Endometrial microvascular endothelial cells (primary cell): ENCODE data around the gene TSGA10IP. TPM values are rescaled to one million over a fixed set of nuclear protein-coding genes. Genes with fewer than 3 reads are reported as not detected.
"Not testable (repeated sequence)": the region's sequence is repeated elsewhere in the genome, so short reads cannot be mapped to it uniquely, and the experiment has no call there.

Experiments
- in situ Hi-C: cut with HindIII; loops from 2 replicates; pipeline ENCODE4 v1.10.0; 2017; ENCODE audit warnings: low sequenced_read_pairs, low pct_unique_long_range_greater_than_20kb; ENCODE audit errors: inconsistent ontology term
- total RNA-seq: library from RNA; depleted of rRNA; stranded (reverse); fragments of >200 nt; gene quantifications from one replicate; pipeline ENCODE4 v1.2.3, GENCODE V29; 2015; ENCODE audit errors: inconsistent ontology term

TSGA10IP gene
- total RNA-seq, 1 donor from 2014 or later: not detected

DNA sequence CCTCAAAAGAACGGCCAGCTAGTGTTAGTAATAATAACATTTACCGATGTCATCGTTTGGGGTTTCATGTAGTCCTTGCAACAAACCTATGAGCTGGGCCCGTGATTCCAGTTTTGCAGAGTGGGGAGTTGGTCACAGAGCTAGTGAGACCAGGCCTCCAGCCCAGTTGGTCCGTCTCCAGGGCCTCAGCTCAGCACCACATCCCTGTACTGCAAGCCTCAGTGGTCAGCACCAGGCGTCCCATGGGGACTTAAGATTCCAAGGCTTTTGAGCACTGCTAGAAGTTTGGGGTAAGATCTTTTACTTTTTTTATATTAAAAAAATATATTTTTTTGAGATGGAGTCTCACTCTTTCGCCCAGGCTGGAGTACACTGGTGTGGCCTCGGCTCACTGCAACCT is 1.1 kb upstream of the TSGA10IP start:
- in situ Hi-C loops: no loop called here

DNA sequence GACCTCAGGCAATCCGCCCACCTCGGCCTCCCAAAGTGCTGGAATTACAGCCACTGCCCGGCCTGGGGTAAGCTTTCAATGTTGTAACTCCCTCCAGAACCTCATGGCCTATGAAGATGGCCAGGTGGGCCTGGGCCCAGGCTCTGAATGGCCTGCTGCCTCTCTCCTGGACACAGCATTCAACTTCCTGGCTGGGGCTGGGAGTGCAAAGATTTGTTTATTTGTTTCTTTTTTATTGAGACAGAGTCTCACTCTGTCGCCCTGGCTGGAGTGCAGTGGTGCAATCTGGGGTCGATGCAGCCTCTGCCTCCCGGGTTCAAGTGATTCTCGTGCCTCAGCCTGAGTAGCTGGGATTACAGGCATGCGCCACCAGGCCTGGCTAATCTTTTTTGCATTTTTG is 513 bp upstream of the TSGA10IP start:
- in situ Hi-C loops: no loop called here

- in situ Hi-C loops: no loop called here
Measured at GRCh38 chr11:65945941-65946558, 770 bp downstream of the TSGA10IP start.

GRCh38 chr11:65946655-65947054 is 1.4 kb downstream of the TSGA10IP start:
- in situ Hi-C loops: no loop called here

DNA sequence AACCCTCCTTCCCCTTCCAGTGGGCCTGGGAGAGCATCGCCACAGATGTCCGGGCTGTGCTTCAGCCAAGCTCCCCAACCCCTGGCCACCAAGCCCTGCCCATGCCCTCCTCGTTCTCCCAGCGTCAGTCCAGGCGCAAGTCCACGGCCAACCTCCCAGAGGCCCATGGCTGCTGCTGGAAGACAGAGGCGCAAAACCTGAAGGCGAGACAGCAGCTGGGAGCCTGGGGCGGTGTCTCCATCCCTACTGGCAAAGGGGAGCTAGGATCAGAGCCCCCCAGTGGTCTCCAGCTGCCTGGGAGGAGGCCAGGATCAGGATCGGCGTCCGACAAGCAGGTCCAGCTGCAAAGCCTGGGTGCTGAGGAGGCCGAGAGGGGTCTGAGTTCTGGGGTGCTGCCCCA is 1.9 kb downstream of the TSGA10IP start:
- in situ Hi-C loops: no loop called here

GRCh38 chr11:65947603-65948125 is 2.4 kb downstream of the TSGA10IP start:
- in situ Hi-C loops: no loop called here

GRCh38 chr11:65950711-65951110 is 5.4 kb downstream of the TSGA10IP start:
- in situ Hi-C loops: not testable (repeated sequence)

DNA sequence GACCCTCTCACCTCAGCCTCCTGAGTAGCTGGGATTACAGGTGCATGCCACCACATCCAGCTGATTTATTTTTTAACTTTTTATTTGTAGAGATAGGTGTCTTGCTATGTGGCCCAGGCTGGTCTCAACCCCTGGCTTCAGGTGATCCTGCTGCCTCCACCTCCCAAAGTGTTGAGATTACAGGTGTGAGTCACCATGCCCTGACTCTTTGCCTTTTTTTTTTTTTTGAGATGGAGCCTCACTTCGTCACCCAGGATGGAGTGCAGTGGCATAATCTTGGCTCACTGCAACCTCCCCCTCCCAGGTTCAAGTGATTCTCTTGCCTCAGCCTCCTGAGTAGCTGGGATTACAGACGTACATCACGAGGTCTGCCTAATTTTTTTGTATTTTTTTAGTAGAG is 6.4 kb downstream of the TSGA10IP start:
- in situ Hi-C loops: not testable (repeated sequence)

DNA sequence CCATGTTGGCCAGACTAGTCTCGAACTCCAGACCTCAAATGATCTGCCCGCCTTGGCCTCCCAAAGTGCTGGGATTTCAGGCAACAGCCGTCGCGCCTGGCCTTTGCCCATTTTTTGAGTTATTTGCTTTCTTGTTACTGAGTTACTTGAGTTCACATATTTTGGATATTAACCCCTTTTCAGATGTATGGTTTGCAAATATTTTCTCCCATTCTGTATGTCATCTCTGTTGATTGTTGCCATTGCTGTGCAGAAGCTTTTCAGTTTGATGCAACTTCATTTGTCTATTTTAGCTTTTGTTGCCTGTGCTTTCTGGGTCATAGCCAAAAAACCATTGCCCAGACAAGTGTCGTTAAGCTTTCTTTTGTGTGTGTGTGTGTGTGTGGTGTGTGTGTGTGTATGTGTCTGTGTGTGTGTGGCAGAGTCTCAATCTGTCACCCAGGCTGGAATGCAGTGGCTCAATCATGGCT is 6.8 kb downstream of the TSGA10IP start:
- in situ Hi-C loops: no loop called here

GRCh38 chr11:65953471-65953870 is 8.2 kb downstream of the TSGA10IP start:
- in situ Hi-C loops: no loop called here

- in situ Hi-C loops: no loop called here
Measured at GRCh38 chr11:65954771-65955170, 9.5 kb downstream of the TSGA10IP start.

GRCh38 chr11:65958291-65958690 is 13.0 kb downstream of the TSGA10IP start:
- in situ Hi-C loops: no loop called here

DNA sequence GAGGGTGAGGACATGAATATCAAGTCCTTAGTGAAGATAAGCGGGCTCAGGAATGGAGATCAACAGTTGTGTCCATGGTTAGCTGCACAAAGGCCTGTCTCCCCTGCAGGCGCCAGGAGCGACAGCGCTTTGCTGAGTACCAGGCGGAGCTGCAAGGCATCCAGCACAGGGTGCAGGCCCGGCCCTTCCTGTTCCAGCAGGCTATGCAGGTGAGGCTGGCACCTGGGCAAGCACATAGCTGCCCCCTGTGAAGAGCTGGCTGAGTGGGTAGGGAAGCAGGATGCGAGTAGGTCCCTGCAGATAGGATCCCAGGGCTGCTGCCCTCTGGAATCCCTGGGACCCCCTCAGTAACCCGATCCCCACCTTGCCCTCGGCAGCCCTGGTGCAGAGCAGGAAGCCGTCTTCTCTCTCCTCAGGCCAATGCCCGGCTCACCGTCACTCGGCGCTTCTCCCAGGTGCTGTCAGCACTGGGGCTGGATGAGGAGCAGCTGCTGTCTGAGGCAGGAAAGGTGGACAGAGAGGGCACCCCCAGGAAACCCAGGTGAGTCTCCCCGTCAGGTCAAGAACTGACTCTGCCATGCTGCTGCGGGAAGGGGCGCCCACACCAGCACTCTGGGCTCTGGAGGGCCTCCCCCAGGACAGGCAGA is 13.6 kb downstream of the TSGA10IP start:
- in situ Hi-C loops: no loop called here

DNA sequence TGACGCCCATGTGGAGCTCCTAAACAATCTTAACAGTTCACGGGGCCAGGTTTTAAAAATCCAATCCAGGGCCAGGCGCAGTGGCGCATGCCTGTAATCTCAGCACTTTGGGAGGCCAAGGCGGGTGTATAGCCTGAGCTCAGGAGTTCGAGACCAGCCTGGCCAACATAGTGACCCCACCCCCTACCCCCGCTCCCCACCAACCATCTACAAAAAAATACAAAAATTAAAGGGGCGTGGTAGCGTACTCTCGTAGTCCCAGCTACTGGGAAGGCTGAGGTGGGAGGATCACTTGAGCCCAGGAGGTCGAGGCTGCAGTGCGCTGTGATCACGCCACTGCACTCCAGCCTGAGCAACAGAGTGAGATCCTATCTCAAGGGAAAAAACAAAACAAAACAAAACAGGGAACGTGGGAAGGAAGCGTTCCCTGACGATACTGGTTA is 15.6 kb downstream of the TSGA10IP start:
- in situ Hi-C loops: no loop called here

DNA sequence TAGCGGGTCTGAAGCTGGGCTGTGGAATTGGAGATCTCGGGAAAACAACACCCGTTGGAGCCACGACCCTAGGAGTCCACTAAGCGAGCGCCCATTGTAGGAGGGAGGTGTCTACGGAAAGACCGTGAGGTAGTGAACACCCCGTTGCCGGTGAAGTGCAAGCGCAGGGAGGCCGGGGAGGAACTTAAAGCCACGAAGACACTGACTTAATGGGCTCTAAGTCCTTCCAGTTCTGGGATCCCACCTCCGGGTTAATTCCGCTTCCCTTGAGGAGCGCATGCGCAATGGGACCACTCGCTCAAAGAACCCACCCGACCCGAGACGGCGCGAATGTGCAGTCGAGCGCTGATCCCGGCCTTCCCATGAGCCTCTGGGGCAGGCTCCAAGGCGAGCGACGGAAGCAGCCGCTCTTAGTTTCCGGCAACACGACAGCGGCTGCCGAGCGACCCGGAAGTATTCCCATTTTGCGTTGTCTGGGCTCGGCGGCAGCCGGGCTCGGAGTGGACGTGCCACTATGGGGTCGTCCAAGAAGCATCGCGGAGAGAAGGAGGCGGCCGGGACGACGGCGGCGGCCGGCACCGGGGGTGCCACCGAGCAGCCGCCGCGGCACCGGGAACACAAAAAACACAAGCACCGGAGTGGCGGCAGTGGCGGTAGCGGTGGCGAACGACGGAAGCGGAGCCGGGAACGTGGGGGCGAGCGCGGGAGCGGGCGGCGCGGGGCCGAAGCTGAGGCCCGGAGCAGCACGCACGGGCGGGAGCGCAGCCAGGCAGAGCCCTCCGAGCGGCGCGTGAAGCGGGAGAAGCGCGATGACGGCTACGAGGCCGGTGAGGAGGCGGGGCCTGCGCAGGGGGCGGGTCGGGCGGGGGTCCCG is 16.2 kb downstream of the TSGA10IP start, which contains the start of gene SART1:
Gene SART1 (plus strand): TSS at position 468 of the 874 bp plus-strand sequence. CDS start 47 bp downstream, at position 515.
- in situ Hi-C loops: no loop called here

DNA sequence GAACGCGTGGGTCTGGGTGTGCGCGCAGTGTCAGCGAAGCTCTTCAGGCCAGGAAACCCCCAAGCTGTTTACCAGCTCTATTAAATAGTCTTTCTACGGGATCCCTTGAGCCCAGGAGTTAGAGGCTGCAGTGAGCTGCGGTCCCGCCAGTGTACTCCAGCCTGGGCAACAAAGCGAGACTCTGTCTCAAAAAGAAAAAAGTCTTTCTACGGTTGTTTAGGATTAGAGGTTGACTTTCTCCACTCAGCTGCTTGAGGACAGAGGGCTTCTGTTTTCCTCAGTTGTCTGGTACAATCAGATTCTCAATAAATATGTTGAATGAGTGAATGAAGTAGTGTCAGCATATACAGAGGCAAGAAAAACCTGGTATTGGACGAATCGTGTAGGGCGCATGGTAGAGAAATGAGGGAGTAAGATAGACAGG is 16.9 kb downstream of the TSGA10IP start:
- in situ Hi-C loops: no loop called here

DNA sequence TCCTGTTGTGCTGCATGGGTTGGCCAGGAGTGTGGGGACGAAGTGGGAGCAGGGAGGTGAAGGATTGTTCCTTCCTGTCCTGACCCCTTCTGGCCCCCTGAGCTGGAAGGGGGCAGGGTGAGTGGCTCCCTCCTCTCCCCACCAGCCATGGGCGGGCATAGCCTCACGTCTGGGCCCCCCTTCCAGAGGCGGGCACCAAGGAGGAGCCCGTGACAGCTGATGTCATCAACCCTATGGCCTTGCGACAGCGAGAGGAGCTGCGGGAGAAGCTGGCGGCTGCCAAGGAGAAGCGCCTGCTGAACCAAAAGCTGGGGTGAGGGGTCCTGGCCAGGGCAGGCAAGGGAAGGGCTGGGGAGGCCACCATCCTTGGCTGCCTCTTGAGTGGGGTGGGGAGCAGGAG is 19.6 kb downstream of the TSGA10IP start:
- in situ Hi-C loops: no loop called here

DNA sequence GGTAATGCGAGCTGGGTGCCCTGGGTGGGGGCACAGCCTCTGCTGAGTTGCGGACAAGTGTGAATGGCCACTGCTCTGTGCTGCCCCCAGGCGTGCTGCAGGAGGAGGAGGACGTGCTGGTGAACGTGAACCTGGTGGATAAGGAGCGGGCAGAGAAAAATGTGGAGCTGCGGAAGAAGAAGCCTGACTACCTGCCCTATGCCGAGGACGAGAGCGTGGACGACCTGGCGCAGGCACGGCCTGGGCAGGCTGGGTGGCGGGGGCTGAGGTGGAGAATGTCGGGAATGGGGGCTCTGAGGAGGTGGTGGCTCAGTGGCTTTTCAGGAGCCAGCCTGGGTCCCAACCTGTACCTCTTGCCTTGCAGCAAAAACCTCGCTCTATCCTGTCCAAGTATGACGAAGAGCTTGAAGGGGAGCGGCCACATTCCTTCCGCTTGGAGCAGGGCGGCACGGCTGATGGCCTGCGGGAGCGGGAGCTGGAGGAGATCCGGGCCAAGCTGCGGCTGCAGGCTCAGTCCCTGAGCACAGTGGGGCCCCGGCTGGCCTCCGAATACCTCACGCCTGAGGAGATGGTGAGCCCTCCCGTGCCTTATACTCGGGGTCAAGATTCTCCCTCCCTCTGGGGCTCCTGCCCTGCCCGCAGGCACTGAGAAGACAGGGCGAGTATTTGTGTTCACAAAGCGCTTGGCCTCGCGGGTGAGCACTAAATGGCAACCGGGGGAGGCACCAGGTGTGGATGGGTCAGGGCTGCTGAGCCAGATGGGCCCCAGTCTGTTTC is 20.9 kb downstream of the TSGA10IP start:
- in situ Hi-C loops: no loop called here
